Activated naive CD8-positive, alpha-beta T cell treated with anti-CD3 and anti-CD28 coated beads, Interleukin-2, amount 50 U/mL, for 24 hours (primary cell): Measurements from ENCODE around the gene NXPE3.

ENCODE experiments used
- ATAC-seq: fragments of 150-1000 bp; cut with Tn5 transposase; one replicate; pipeline ENCODE4 v1.10.0; 2021
- DNase-seq: peaks from one replicate; pipeline ENCODE4 v3.0.0; 2021
- H3K27ac Mint-ChIP-seq: one replicate; pipeline ENCODE4 v1.8.0; 2021; ENCODE audit warnings: mild to moderate bottlenecking, mixed read lengths
- H3K27me3 Mint-ChIP-seq: one replicate; pipeline ENCODE4 v1.8.0; 2021; ENCODE audit warnings: mixed read lengths
- H3K36me3 Mint-ChIP-seq: one replicate; pipeline ENCODE4 v1.8.0; 2021; ENCODE audit warnings: low read depth, mixed read lengths
- H3K4me1 Mint-ChIP-seq: one replicate; pipeline ENCODE4 v1.8.0; 2021; ENCODE audit warnings: mixed read lengths
- H3K4me3 Mint-ChIP-seq: one replicate; pipeline ENCODE4 v1.8.0; 2021; ENCODE audit warnings: mild to moderate bottlenecking, moderate library complexity, mixed read lengths
- H3K9me3 Mint-ChIP-seq: one replicate; pipeline ENCODE4 v1.8.0; 2021; ENCODE audit warnings: mixed read lengths

Gene NXPE3

DNA sequence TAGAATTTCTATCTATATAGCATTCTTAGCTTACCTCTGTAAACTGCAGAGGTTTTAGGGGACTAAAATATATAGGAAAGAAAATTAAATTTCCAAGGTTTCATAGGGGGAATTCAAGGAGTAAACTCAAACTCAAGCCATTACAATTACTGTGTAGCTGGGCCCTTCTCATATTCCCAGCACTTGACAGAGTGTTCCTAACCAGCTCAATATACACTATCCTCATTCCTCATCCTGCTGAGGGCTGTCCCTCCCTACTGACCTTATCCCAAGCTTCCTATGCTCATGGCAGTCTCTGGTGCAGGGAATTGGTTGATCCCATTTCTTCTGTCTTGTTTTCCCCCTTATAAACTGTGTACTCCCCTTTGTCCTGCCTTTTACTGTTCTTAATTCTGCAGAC is 33.9 kb downstream of the NXPE3 start:
- DNase-seq (no peak), ATAC-seq (no peak)
- Mint-ChIP-seq H3K27me3 (no peaks in the 10 kb centered on the region), H3K9me3 (no peaks in the 10 kb centered on the region), H3K4me3 (no peak overlapping the region), H3K36me3 (peaks cover 12% of the 10 kb centered on the region), H3K27ac (no peak overlapping the region), H3K4me1 (peaks cover 67% of the 10 kb centered on the region)

- H3K9me3 Mint-ChIP-seq, result no peaks in the 10 kb centered on the region
- H3K4me3 Mint-ChIP-seq, result no peak overlapping the region
- no peaks in the 10 kb centered on the region for H3K27me3 Mint-ChIP-seq
- no peak overlapping the region for H3K27ac Mint-ChIP-seq
- DNase-seq (no peak), ATAC-seq (no peak)
- peaks cover 18% of the 10 kb centered on the region for H3K36me3 Mint-ChIP-seq
- H3K4me1 Mint-ChIP-seq, result peaks cover 71% of the 10 kb centered on the region
Measured at GRCh38 chr3:101813817-101814440, 34.9 kb downstream of the NXPE3 start.

DNA sequence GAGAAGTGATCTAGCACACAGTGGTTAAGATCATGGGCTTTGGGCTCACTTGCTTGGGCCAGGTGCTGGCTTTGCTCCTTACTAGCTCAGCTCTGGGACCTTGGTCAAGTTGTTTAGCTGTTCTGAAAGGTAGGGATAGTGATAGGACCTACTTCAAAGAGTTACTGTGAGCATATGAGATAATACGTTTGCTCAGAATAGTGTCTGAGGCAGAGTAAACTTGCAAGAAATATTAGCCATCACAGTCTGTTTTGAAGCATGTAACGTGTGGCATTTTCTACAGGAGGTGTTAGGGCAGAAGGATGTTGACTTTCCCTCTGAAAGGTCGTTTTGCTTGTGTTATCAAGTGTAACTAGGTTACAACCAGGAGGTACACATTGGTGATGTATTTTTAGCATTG is 35.8 kb downstream of the NXPE3 start:
- H3K4me3 Mint-ChIP-seq, result no peak overlapping the region

GRCh38 chr3:101816215-101817149 is 37.5 kb downstream of the NXPE3 start:
- H3K4me1 Mint-ChIP-seq, result peaks cover 64% of the 10 kb centered on the region
- ATAC-seq (no peak), DNase-seq (no peak)
- no peaks in the 10 kb centered on the region for H3K9me3 Mint-ChIP-seq
- H3K27me3 Mint-ChIP-seq, result no peaks in the 10 kb centered on the region
- H3K4me3 Mint-ChIP-seq, result no peak overlapping the region
- H3K27ac Mint-ChIP-seq, result peak overlapping the region; percentile 34
- H3K36me3 Mint-ChIP-seq, result peaks cover 29% of the 10 kb centered on the region

More for the DNA sequence above, 35.8 kb downstream of the NXPE3 start:
- Mint-ChIP-seq H3K9me3 (no peaks in the 10 kb centered on the region), H3K27ac (peak overlapping the region; percentile 59), H3K36me3 (peaks cover 22% of the 10 kb centered on the region), H3K4me1 (peaks cover 70% of the 10 kb centered on the region), H3K27me3 (no peaks in the 10 kb centered on the region)
- DNase-seq, result no peak
- peak; percentile 69 for ATAC-seq

- peaks cover 62% of the 10 kb centered on the region for H3K4me1 Mint-ChIP-seq
Measured at GRCh38 chr3:101817992-101818391, 39.0 kb downstream of the NXPE3 start.

DNA sequence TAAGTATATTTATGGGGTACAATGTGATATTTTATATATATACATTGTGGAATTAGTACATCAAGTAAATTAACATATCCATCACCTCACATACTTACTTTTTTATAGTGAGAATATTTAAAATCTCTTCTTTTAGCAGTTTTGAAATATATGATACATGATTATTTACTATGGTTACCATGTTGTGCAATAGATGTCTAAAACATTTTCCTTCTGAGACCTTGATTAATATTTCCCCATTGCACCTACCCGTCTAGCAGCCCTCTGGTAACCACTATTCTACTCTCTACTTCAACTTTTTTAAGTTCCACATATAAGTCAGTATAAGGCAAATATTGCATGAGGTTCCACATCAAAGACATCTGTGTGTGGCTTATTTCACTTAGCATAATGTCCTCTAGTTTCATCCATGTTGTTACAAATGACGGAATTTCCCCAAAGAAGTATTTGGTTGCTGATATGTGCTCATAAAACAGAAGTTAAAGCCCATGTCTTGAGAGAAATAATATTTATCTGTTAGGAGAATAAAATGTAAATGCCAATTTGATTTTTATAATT is 40.7 kb downstream of the NXPE3 start:
- Mint-ChIP-seq H3K27me3 (no peaks in the 10 kb centered on the region), H3K9me3 (no peaks in the 10 kb centered on the region), H3K36me3 (peaks cover 43% of the 10 kb centered on the region), H3K27ac (peak overlapping the region; percentile 12), H3K4me3 (no peak overlapping the region), H3K4me1 (peaks cover 60% of the 10 kb centered on the region)
- ATAC-seq (peak; percentile 75), DNase-seq (no peak)

More at GRCh38 chr3:101817992-101818391, 39.0 kb downstream of the NXPE3 start:
- Mint-ChIP-seq H3K27ac (peak overlapping the region; percentile 49), H3K4me3 (no peak overlapping the region), H3K36me3 (peaks cover 38% of the 10 kb centered on the region), H3K27me3 (no peaks in the 10 kb centered on the region), H3K9me3 (no peaks in the 10 kb centered on the region)
- DNase-seq, result no peak
- no peak for ATAC-seq

GRCh38 chr3:101821503-101821902 is 42.5 kb downstream of the NXPE3 start:
- H3K27ac Mint-ChIP-seq, result no peak overlapping the region
- no peak for DNase-seq
- H3K36me3 Mint-ChIP-seq, result peaks cover 40% of the 10 kb centered on the region
- no peaks in the 10 kb centered on the region for H3K9me3 Mint-ChIP-seq
- ATAC-seq, result no peak
- peaks cover 64% of the 10 kb centered on the region for H3K4me1 Mint-ChIP-seq
- no peak overlapping the region for H3K4me3 Mint-ChIP-seq
- H3K27me3 Mint-ChIP-seq, result no peaks in the 10 kb centered on the region

- Mint-ChIP-seq H3K27me3 (no peaks in the 10 kb centered on the region), H3K9me3 (no peaks in the 10 kb centered on the region), H3K36me3 (peaks cover 30% of the 10 kb centered on the region), H3K27ac (peak overlapping the region; percentile 35), H3K4me1 (peaks cover 63% of the 10 kb centered on the region), H3K4me3 (no peak overlapping the region)
- ATAC-seq (no peak), DNase-seq (no peak)
Measured at GRCh38 chr3:101823525-101823924, 44.5 kb downstream of the NXPE3 start.

- peaks cover 67% of the 10 kb centered on the region for H3K4me1 Mint-ChIP-seq
- H3K9me3 Mint-ChIP-seq, result no peaks in the 10 kb centered on the region
- H3K27me3 Mint-ChIP-seq, result no peaks in the 10 kb centered on the region
- peak overlapping the region; percentile 20 for H3K4me3 Mint-ChIP-seq
- DNase-seq (no peak), ATAC-seq (no peak)
- H3K36me3 Mint-ChIP-seq, result peaks cover 33% of the 10 kb centered on the region
- peak overlapping the region; percentile 76 for H3K27ac Mint-ChIP-seq
Measured at GRCh38 chr3:101824702-101825101, 45.7 kb downstream of the NXPE3 start.

DNA sequence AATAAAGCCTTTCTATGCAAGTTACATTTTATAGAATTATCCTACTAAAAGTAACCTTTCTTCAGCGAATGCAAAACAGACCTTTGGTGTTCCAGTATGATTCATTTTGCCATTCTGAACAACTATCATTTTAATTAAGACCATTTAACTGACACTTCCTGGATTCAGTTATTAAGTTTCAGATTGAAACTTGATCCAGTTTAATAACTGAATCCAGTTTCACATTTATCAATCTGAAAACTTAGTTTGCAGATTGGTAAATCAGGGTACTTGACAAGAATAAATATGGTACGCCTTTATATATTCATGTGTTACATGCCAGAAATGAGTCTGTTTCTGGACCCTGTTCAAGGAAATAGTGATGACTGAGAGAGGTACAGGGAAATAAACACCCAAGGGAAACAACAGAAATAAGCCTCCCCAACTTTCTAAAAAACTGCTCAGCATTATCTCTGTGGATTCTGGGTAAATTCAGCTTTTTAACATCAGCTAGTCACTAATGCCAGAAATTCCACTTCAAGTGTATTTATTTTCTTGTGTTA is 47.0 kb downstream of the NXPE3 start:
- Mint-ChIP-seq H3K9me3 (no peaks in the 10 kb centered on the region), H3K27ac (peak overlapping the region; percentile 87), H3K36me3 (peaks cover 32% of the 10 kb centered on the region), H3K27me3 (no peaks in the 10 kb centered on the region), H3K4me3 (peak overlapping the region; percentile 53), H3K4me1 (peaks cover 70% of the 10 kb centered on the region)
- DNase-seq, result no peak
- no peak for ATAC-seq

DNA sequence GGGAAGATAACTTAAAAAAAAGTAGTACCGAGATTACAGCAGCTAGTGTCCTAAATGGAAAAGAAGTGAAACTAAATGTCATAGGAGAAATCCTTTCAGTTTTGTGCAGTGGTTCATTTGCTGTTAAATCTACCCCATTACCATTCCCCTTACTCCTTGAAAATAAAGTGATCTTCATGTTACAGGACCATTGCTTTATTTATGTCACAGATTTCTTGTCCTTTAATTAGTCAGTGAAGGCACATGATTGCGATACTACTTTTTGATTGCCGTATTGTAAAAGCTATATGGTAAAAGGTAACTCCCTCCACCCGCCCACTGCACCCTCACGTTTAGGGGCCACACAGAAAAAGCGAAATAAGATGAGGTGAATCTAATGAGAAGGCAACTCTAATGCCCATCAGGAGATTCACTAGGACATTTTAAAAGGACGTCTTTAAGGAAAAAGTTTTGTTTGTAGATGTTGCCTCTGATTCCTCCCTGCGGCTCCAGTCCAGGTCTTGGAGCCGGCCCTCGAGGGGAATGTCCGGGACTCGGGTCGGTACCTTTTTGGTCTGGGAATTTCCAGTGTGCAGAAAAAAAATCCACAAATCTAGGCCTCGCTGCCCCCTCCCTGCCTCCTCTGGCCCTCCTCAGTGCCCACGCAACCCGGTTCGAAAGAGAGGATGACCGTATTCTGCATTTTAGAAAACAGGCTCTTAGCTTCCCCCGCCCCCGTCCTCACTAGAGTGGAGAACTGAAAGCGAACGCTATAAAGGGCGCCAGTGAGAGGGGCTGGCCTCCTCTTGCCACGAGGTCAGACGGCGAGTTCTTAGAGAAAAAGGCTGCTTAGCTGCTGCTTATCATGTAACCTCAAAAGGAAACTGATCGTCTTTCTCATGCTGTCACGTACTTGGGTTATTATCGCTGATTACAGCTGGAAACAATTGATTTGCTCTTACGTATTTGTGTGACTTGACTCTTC is 48.5 kb downstream of the NXPE3 start:
- Mint-ChIP-seq H3K4me3 (peak overlapping the region; percentile 98), H3K36me3 (peaks cover 32% of the 10 kb centered on the region), H3K4me1 (peaks cover 82% of the 10 kb centered on the region), H3K9me3 (no peaks in the 10 kb centered on the region), H3K27me3 (no peaks in the 10 kb centered on the region), H3K27ac (peak overlapping the region; percentile 99)
- ATAC-seq, result peak; percentile 91
- DNase-seq, result peak; percentile 90

GRCh38 chr3:101828276-101828675 is 49.3 kb downstream of the NXPE3 start:
- peaks cover 39% of the 10 kb centered on the region for H3K36me3 Mint-ChIP-seq
- H3K27ac Mint-ChIP-seq, result peak overlapping the region; percentile 99
- H3K27me3 Mint-ChIP-seq, result no peaks in the 10 kb centered on the region
- DNase-seq (no peak), ATAC-seq (no peak)
- peak overlapping the region; percentile 98 for H3K4me3 Mint-ChIP-seq
- no peaks in the 10 kb centered on the region for H3K9me3 Mint-ChIP-seq
- peaks cover 89% of the 10 kb centered on the region for H3K4me1 Mint-ChIP-seq

DNA sequence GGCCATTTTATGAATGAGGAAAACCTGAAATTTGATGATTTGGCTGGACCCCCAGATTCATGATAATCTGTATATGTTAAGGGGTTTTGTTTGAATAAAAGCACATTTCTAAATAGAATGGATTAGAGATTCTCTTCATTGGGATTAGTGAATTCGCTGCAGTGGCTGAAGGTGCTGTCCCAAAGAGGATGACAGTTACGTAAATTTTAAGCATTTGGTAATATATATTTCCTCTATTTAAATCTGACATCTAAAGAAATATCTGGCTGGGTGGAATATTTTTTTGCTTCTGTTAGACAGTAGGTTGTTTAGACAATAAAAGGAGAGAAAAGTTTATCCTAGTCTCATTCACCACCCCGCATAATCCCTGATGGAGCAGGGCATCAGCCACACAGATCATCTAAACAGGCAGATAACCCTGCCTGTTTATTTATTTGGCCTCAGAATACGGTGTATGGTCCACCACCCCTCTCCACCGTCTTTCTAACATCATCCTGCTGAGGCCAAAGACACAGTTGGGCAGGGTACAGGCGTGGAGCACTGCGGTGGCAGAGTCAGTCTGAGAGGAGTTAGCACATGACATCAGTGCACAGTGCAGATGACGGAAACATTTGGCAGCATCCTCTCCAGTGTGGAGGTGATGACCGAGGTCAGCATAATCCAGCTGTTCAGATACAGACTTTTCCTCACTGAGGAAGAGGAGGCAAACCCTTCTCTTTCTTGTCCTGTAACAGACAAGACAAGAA is 49.9 kb downstream of the NXPE3 start:
- Mint-ChIP-seq H3K27me3 (no peaks in the 10 kb centered on the region), H3K4me3 (peak overlapping the region; percentile 98), H3K36me3 (peaks cover 44% of the 10 kb centered on the region), H3K27ac (peak overlapping the region; percentile 99), H3K9me3 (no peaks in the 10 kb centered on the region), H3K4me1 (peaks cover 91% of the 10 kb centered on the region)
- DNase-seq (peak; percentile 58), ATAC-seq (peak; percentile 71)
